ENCODE results near the gene CYFIP2.
A peak's percentile ranks its signal among the peaks of the same experiment; 100 is the strongest.
"Not testable (repeated sequence)": the region's sequence is repeated elsewhere in the genome, so short reads cannot be mapped to it uniquely, and the experiment has no call there.

The CYFIP2 gene

GRCh38 chr5:157265714-157266285, at the start of gene CYFIP2:
TSS of gene CYFIP2 (plus strand) at chr5:157266123. CDS start at chr5:157285362, 19,239 bp downstream.
- peak; percentile 56 for DNase-seq (ENCODE audit: low spot score)

GRCh38 chr5:157216391-157217142, 49.4 kb upstream of the CYFIP2 start:
- DNase-seq (ENCODE audit: low spot score), result no peak

GRCh38 chr5:157217289-157218024, 48.5 kb upstream of the CYFIP2 start:
- no peak for DNase-seq (ENCODE audit: low spot score)

DNA sequence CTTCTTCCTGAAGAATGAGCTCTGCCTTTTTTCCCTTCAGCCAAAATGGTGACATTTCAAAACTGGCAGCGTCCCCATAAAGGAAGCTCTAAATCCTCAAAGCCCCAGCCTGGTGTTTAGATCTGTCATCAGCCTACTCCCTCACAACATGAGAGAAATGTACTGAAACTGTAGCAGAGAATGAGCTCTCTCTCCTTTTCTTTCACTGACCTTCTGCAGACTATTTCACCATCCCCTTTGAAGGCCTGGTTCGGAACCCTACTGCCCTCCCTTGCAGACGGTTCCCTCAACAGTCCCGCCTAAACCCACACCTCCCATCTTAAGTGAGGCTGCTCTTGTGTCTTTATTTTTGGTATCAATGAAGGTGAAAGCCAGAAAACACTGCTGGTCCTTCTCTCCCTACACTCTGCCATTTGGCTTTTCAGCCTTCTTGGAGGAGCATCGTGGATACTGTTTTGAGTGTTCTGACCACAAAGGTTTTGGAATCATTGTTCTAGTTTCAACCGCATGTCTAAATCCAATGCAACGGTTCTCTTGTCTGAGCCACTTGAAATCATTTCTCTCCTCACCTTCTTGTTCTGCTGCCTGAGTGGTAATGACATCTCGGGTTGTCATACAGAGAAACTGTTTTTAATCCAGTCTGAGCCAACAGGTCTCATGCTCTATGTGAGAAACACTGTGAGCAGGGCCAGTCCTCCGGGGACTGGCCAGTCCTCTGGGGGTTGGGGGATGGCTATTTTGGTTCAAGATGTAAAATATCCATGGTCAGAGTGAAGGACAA, 46.2 kb upstream of the CYFIP2 start:
- DNase-seq (ENCODE audit: low spot score), result peak; percentile 0

- DNase-seq (ENCODE audit: low spot score), result no peak
Measured at GRCh38 chr5:157221959-157222358, 44.0 kb upstream of the CYFIP2 start.

DNA sequence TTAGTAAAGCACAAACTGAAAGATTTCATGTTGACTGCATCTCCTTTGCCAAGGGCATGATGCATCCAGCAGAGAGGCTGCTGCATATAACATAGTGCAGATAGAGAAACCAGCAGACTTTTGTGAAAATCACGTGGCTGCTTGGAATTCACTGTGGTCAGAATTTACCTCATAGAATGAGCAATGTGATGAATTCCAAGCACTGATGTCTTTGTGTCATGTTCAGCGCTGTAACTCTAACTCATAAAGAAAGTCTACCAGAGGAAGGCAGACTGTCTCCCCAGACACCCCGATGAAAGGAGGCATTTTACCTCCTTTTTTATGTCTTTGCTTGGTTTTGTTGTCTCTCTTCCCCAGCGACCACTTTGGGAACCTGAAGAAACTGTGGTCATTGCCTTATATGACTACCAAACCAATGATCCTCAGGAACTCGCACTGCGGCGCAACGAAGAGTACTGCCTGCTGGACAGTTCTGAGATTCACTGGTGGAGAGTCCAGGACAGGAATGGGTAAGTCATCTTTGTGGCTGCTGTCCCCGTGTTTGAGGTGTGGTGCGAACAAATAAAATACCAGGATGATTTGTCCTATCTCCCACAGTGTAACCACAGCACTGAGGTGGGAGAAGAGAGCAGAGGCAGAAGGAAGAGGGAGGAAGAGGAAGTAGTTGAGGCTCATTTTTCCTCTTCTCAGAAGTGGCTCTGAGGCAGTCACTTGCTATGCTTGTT, 43.3 kb upstream of the CYFIP2 start:
- no peak for DNase-seq (ENCODE audit: low spot score)

- DNase-seq (ENCODE audit: low spot score), result no peak
Measured at GRCh38 chr5:157225469-157226422, 40.2 kb upstream of the CYFIP2 start.

- DNase-seq (ENCODE audit: low spot score), result no peak
Measured at GRCh38 chr5:157230610-157231009, 35.3 kb upstream of the CYFIP2 start.

DNA sequence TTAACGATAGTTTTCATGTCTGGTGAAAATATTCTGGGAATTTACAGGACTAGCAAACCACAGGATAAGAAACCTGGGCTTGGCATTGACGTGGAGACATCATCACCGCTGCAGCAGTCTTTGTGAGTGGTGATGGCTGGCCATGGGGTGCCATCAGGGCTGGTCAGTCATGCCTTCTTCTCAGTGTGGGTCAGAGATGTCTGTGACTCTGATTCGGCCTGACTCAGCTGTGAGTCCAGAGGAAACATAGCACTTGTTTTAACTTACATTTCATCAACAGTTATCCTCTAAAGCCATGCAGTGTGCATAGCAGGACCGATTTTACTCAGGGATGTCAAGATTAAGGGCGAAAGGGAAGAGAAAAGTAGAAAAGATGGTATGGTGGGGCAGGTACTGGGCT, 33.2 kb upstream of the CYFIP2 start:
- no peak for DNase-seq (ENCODE audit: low spot score)

- no peak for DNase-seq (ENCODE audit: low spot score)
Measured at GRCh38 chr5:157233515-157233914, 32.4 kb upstream of the CYFIP2 start.

DNA sequence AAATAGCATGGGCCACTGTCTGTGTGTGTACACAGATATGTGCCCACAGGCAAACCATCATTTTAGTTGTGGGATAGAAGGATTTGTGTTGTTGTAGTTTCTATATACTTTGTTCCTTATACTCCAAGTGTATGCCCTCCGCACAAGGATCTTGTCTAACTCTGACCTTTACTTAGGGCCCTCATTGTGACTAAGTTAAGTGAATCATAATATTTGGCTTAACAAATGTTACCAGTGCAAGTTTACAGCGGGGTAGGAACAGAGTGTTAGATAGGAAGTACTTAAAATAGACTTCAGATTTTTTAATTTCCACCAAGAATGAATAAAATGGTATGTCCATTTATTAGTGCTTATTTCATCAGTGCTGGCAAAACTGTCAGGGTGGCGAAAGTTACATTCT, 29.5 kb upstream of the CYFIP2 start:
- DNase-seq (ENCODE audit: low spot score), result no peak

- DNase-seq (ENCODE audit: low spot score), result no peak
Measured at GRCh38 chr5:157241483-157241882, 24.4 kb upstream of the CYFIP2 start.

DNA sequence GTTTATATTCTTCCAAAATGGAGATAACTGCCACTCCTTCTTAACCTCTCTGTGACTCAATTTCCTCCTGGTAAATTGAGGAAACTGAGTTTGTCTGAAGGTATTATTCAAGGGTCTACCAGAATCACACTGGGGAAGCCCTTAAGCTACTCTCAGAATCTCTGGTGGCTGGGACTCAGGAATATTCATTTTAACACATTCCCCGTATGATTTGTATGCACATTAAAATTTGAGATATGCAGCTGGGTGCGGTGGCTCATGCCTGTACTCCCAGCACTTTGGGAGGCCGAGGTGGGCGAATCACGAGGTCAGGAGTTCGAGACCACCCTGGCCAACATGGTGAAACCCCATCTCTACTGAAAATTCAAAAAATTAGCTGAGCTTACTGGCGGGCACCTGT, 21.2 kb upstream of the CYFIP2 start:
- DNase-seq (ENCODE audit: low spot score), result not testable (repeated sequence)

GRCh38 chr5:157245476-157245875, 20.4 kb upstream of the CYFIP2 start:
- no peak for DNase-seq (ENCODE audit: low spot score)

DNA sequence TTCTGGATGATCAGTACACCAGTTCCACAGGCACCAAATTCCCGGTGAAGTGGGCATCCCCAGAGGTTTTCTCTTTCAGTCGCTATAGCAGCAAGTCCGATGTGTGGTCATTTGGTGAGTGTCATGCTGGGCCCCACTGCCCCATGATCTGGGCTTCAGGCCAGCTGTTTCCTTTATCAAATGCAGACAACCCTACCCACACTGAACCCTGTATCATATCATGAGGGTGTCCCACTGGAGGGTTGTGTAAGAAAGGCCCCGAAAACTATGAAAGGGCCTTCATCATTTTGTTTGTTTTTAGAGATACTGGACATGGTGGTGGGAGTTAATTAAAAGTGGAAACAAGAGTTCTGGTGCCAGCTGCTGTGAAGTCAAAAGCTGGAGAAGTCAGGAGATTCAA, 20.0 kb upstream of the CYFIP2 start:
- DNase-seq (ENCODE audit: low spot score), result no peak

GRCh38 chr5:157247267-157247666, 18.7 kb upstream of the CYFIP2 start:
- DNase-seq (ENCODE audit: low spot score), result no peak

- no peak for DNase-seq (ENCODE audit: low spot score)
Measured at GRCh38 chr5:157248821-157249470, 17.0 kb upstream of the CYFIP2 start.

- DNase-seq (ENCODE audit: low spot score), result no peak
Measured at GRCh38 chr5:157252711-157253465, 13.0 kb upstream of the CYFIP2 start.

GRCh38 chr5:157253547-157253946, 12.4 kb upstream of the CYFIP2 start:
- DNase-seq (ENCODE audit: low spot score), result peak; percentile 54

All from cerebellar cortex (tissue), 1 donor.